WTC11 (cell line): ENCODE results near the gene METTL9. TPM values are rescaled to one million over a fixed set of nuclear protein-coding genes. Genes with fewer than 3 reads are reported as not detected.

Source experiments
- AR ChIP-seq: fragments of 250-450 bp; sonication (Bioruptor Pico); IDR thresholded peaks from 2 replicates; pipeline ENCODE4 v1.9.0; 2021; ENCODE audit warnings: mild to moderate bottlenecking
- ATF2 ChIP-seq: sonication (generic); formaldehyde crosslinking; IDR thresholded peaks from 2 replicates; pipeline ENCODE4 v1.8.1; 2022; ENCODE audit warnings: low read depth, missing genetic modification reagents, borderline replicate concordance
- ATF6 ChIP-seq: sonication (generic); formaldehyde crosslinking; IDR thresholded peaks from 2 replicates; pipeline ENCODE4 v1.8.1; 2023; ENCODE audit warnings: mild to moderate bottlenecking, missing genetic modification reagents
- CTCF ChIP-seq: fragments of 200-600 bp; IDR thresholded peaks from 2 replicates; pipeline ENCODE4 v1.8.0; 2022; ENCODE audit warnings: antibody characterized with exemption
- E2F1 ChIP-seq: sonication (generic); formaldehyde crosslinking; IDR thresholded peaks from 2 replicates; pipeline ENCODE4 v1.8.0; 2022; ENCODE audit warnings: mild to moderate bottlenecking, missing genetic modification reagents
- ELF4 ChIP-seq: sonication (generic); formaldehyde crosslinking; IDR thresholded peaks from 2 replicates; pipeline ENCODE4 v1.8.1; 2022; ENCODE audit warnings: low read depth, mild to moderate bottlenecking, moderate library complexity, missing genetic modification reagents
- EMX1 ChIP-seq: fragments of 250-450 bp; sonication (Bioruptor Pico); IDR thresholded peaks from 2 replicates; pipeline ENCODE4 v1.8.0; 2021; ENCODE audit warnings: mild to moderate bottlenecking
- ERG ChIP-seq: fragments of 250-450 bp; sonication (Bioruptor Pico); IDR thresholded peaks from 2 replicates; pipeline ENCODE4 v1.8.0; 2021; ENCODE audit warnings: mild to moderate bottlenecking
- ESRRA ChIP-seq: sonication (generic); formaldehyde crosslinking; IDR thresholded peaks from 2 replicates; pipeline ENCODE4 v1.8.1; 2022; ENCODE audit warnings: mild to moderate bottlenecking, missing genetic modification reagents, borderline replicate concordance
- GRHL2 ChIP-seq: fragments of 250-450 bp; sonication (Bioruptor Pico); IDR thresholded peaks from 2 replicates; pipeline ENCODE4 v1.8.0; 2022; ENCODE audit warnings: mild to moderate bottlenecking, moderate library complexity; ENCODE audit not compliant: insufficient replicate concordance, severe bottlenecking
- HMGA2 ChIP-seq: fragments of 250-450 bp; sonication (Bioruptor Pico); IDR thresholded peaks from 2 replicates; pipeline ENCODE4 v1.4.0; 2021; ENCODE audit warnings: mild to moderate bottlenecking, moderate library complexity
- KAT7 ChIP-seq: sonication (generic); formaldehyde crosslinking; IDR thresholded peaks from 2 replicates; pipeline ENCODE4 v1.8.1; 2023; ENCODE audit warnings: missing genetic modification reagents, mild to moderate bottlenecking, borderline replicate concordance
- NR1H2 ChIP-seq: sonication (generic); formaldehyde crosslinking; IDR thresholded peaks from 2 replicates; pipeline ENCODE4 v1.9.0; 2021; ENCODE audit warnings: mild to moderate bottlenecking, moderate library complexity, missing genetic modification reagents
- OVOL2 ChIP-seq: fragments of 250-450 bp; sonication (Bioruptor Pico); IDR thresholded peaks from 2 replicates; pipeline ENCODE4 v1.9.0; 2021; ENCODE audit warnings: mild to moderate bottlenecking, borderline replicate concordance
- PRDM15 ChIP-seq: sonication (generic); formaldehyde crosslinking; IDR thresholded peaks from 2 replicates; pipeline ENCODE4 v1.8.0; 2022; ENCODE audit warnings: missing genetic modification reagents
- SMAD4 ChIP-seq: sonication (generic); formaldehyde crosslinking; IDR thresholded peaks from 2 replicates; pipeline ENCODE4 v1.8.0; 2022; ENCODE audit warnings: mild to moderate bottlenecking, missing genetic modification reagents
- TP53 ChIP-seq: sonication (generic); formaldehyde crosslinking; IDR thresholded peaks from 2 replicates; pipeline ENCODE4 v1.8.1; 2023; ENCODE audit warnings: mild to moderate bottlenecking, missing genetic modification reagents
- ZBTB21 ChIP-seq: sonication (generic); formaldehyde crosslinking; IDR thresholded peaks from 2 replicates; pipeline ENCODE4 v1.8.1; 2023; ENCODE audit warnings: mild to moderate bottlenecking, missing genetic modification reagents, borderline replicate concordance
- ZBTB43 ChIP-seq: sonication (generic); formaldehyde crosslinking; IDR thresholded peaks from 2 replicates; pipeline ENCODE4 v1.8.1; 2023; ENCODE audit warnings: mild to moderate bottlenecking, missing genetic modification reagents
- ZNF263 ChIP-seq: sonication (generic); formaldehyde crosslinking; IDR thresholded peaks from 2 replicates; pipeline ENCODE4 v1.8.1; 2022; ENCODE audit warnings: low read depth, mild to moderate bottlenecking, moderate library complexity, missing genetic modification reagents
- ZNF396 ChIP-seq: fragments of 250-450 bp; sonication (Bioruptor Pico); IDR thresholded peaks from 2 replicates; pipeline ENCODE4 v1.8.0; 2021; ENCODE audit warnings: mild to moderate bottlenecking, moderate library complexity, borderline replicate concordance
- ZNF671 ChIP-seq: fragments of 250-450 bp; sonication (Bioruptor Pico); IDR thresholded peaks from 2 replicates; pipeline ENCODE4 v1.8.0; 2021; ENCODE audit warnings: mild to moderate bottlenecking
- total RNA-seq: library from RNA; stranded (reverse); gene quantifications from 3 replicates; pipeline ENCODE4 v1.2.3, GENCODE V29; 2021

Gene METTL9
- total RNA-seq, 1 experiment from 2014 or later: 94.6 TPM

GRCh38 chr16:21599122-21600030, at the start of gene METTL9 (continued):
- TF ChIP-seq AR (CRISPR knock-in tag): no peak
- TF ChIP-seq SMAD4: no peak
- TF ChIP-seq KAT7 (CRISPR knock-in tag): no peak; the same call in none of the 2 replicates
- TF ChIP-seq OVOL2: no peak
- no peak for TF ChIP-seq E2F1 (CRISPR knock-in tag)
- TF ChIP-seq ATF2 (CRISPR knock-in tag): no peak
- TF ChIP-seq ZNF263 (CRISPR knock-in tag): no peak
- peak; percentile 84; the same call in 1 of the 2 replicates for TF ChIP-seq ERG
- TF ChIP-seq CTCF: no peak
- no peak; the same call in 1 of the 2 replicates for TF ChIP-seq PRDM15 (CRISPR knock-in tag)
- peak; percentile 75; the same call in 1 of the 2 replicates for TF ChIP-seq TP53 (CRISPR knock-in tag)
- TF ChIP-seq NR1H2 (CRISPR knock-in tag): no peak
- TF ChIP-seq ELF4: no peak
- TF ChIP-seq EMX1 (CRISPR knock-in tag): no peak
- no peak for TF ChIP-seq ZNF396 (CRISPR knock-in tag)
- TF ChIP-seq ZBTB21 (CRISPR knock-in tag): peak; percentile 86; the same call in 1 of the 2 replicates
- no peak for TF ChIP-seq ZNF671 (CRISPR knock-in tag)
- TF ChIP-seq ATF6 (CRISPR knock-in tag): no peak
- TF ChIP-seq HMGA2 (CRISPR knock-in tag): no peak
- peak; percentile 81 for TF ChIP-seq ZBTB43 (CRISPR knock-in tag)
- no peak for TF ChIP-seq GRHL2 (CRISPR knock-in tag)
- TF ChIP-seq ESRRA (CRISPR knock-in tag): no peak; the same call in 1 of the 2 replicates
